ENCODE results near the gene ARHGDIB.

GRCh38 chr12:14896521-14897169 lies 64.8 kb downstream of the ARHGDIB start:
- no peak for TF ChIP-seq POLR2A (IDR thresholded peaks at IDR 0.05)
- no peak for TF ChIP-seq CTCF (IDR thresholded peaks at IDR 0.05)
- no peak for TF ChIP-seq EP300 (IDR thresholded peaks at IDR 0.05; ENCODE audit: low read depth)
- TF ChIP-seq POLR2AphosphoS5 (IDR thresholded peaks at IDR 0.05), result no peak

Measured in transverse colon (tissue), 4 donors.